ENCODE measurements around the gene NCAPD3.

Gene NCAPD3

DNA sequence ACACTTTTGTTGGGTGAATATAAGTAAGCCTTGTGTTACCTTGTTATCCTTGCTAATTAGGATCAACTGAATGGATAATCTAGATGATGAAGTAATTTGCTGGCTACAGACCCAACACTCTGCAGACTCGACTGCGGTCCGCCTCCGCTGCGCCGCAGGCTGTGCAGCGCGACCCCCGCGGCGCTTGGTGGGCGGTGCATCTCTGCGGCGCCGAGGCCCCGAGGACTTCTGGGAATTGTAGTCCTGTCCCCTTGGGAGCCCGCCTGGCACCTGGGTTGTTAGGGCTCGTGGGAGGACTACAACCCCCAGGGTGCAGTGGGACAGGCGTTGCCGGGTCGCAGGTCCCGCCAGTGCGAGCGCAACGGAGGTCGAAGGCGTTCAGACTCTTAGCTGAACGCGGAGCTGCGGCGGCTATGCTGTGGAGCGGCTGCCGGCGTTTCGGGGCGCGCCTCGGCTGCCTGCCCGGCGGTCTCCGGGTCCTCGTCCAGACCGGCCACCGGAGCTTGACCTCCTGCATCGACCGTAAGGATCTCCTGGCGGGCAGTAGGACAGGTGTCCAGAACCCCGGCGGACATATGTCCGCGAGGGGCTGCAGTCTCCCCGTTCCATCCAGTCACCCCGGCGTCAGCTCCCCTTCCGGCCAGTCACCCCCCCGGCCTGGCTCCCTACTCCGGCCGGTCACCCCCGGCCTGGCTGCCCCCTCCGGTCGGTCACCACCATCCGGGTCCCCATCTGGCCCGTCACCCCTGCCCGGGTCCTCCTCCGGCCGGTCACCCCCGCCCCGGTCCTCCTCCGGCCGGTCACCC, 29.6 kb upstream of the NCAPD3 start, which contains the start of the genes ACAD8 and THYN1:
Gene ACAD8, plus strand, starts transcription at position 381 of the 806 bp plus-strand sequence. Its CDS starts 33 bp downstream, at position 414.
Gene THYN1, minus strand, starts transcription at position 165 of the 806 bp plus-strand sequence. CDS start 470 bp downstream, outside the sequence.
- DNase-seq, result peak; percentile 98

DNA sequence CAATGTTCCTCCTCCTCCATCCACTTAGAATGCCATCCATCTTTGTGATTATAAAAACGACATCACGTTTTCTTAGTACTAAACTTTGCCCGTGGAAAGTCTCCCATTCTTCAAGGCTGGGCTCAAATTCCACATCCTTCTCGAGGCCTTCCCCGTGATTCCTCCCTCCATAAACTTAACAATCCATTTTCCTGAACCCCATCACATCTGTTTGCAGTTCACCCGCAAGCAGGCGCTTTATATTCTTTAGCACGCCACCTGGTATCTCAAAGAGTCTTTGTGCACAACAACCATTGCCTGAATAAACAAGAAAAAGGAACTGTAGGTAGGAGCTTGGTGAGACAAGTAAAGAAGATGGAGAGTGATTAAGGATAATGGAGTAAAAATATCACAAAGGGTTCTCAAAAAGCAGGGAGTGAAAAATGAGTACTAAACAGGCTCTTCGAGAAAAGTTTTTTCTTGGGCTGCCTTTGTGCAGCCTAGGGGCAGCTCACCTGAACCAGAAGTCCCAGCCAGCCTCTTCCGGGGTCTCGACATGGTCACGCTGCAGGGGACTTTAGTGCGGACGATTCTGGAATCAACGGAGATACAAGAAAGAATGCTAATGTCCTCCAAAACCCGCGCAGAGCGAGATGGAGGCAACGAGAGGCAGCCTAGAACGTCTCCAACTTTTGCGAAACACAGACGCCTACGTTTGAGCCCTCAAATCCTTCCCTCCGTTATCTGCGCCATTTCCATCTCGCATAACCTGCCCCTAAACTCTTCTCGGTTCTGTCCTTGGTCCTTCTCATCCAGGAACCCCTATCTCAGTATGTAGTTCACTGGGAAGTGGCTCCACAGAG, 28.8 kb upstream of the NCAPD3 start:
- DNase-seq, result peak; percentile 64

DNA sequence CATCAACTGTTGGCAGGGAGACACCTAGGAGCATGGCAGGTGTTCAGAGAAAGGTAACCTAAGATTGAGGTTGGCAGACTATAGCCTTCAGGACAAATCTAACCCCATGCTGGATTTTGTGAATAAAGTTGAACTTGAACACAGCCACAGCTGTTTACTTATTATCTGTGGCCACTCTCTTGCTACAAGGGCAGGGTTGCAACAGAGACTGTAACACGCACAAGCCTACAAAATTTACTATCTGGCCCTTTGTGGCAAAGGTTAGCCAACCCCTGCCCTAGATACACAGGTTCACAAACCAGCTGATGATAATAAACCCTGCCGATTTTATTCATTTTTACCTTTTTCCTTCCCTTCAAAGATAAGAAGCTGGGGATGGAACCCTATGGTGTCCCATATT, 26.9 kb upstream of the NCAPD3 start:
- DNase-seq, result peak; percentile 48

DNA sequence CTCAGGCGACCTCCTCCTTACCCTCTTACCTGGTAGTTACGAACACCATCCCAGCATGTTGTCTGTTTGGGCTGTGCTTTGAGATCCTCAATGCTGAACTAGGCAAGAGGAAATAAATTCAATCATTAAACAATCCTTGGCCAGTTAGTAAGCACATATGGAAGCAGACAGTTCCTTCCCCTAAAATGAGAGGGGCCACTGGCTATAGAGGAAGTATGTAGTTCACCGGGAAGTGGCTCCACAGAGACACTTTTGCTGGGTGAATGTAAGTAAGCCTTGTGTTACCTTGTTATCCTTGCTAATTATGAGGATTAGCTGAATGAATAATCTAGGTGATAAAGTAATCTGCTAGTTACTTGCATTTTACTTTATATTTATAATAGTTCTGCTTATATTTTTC, 26.5 kb upstream of the NCAPD3 start:
- no peak for DNase-seq

- no peak for DNase-seq
Observed at GRCh38 chr11:134248910-134249480, 25.2 kb upstream of the NCAPD3 start.

DNA sequence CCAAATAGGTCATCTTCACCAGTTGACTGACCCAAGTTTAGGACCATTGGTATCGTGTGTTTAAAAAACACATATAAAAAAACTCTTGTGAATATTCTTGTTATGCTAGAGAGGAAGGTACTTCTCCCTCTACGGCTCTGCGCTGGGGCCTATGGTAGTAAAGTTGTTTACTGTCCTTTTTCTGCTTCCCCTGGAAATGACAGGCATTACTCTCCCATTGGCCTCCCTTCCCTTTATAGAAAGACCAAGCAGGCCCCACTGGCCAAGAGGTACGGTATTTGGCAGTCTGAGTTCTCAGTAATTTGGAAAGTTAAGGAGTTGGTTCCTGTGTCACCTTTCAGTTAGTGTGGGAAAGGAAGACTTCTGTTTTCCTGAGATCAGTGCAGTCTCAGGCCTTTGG, 22.9 kb upstream of the NCAPD3 start:
- no peak for DNase-seq

DNA sequence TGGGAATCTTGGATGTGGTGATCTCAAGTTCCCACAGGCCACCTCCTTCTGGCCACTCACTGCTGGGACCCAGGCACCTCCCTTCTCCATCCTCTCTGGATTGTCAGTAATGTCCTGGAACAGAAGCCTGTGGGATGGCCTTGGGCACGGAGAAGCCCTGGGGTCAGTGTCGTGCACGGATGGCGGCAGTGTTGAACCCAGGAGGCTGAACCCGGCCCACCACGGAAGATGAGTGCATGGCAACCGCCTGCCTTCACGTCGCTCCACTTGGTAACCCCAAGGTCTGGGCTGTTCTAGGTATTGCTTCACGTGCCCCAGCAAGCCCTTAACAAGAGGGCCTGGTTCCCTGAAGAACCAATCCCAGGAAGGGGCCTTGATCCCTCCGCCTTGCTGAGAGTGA, 22.3 kb upstream of the NCAPD3 start:
- no peak for DNase-seq

DNA sequence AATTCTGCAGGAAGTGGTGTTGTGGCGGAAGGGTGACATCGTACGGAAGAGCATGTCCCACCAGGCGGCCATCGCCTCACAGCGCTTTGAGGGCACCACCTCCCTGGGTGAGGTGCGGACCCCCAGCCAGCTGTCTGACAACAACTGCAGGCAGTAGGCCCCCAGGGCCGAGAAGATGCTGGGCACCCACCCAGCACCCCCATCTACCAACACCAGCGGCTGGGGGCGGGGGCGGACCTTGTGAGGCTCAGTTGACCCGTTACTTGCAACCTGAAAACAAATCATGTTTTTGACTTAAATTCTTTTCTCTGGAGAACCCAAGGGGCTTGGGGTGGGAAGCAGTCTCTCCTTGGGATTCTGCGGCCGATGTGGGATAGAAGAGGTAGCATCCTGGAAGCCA, 21.7 kb upstream of the NCAPD3 start:
- no peak for DNase-seq

DNA sequence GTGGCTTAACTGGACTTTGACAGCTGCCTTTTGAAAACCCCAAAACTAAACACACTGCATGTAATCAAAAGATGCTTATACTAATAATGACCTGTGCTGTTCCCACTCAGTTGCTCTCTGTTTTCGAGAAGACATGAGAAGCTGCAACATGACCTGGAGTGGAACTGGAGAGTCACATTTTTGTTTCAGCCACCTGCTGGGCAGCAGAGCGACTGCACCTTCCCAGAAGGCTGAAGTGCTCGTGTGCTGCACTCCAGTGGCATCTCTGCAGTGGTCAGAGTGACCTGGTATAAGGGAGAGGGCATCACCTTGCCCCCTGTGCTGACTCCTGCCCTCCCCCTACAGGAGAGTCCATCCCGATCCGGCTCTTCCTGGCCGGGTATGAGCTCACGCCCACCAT, 20.8 kb upstream of the NCAPD3 start:
- DNase-seq, result peak; percentile 66

GRCh38 chr11:134243913-134244312, 20.1 kb upstream of the NCAPD3 start:
- no peak for DNase-seq

- DNase-seq, result no peak
Observed at GRCh38 chr11:134242376-134242775, 18.6 kb upstream of the NCAPD3 start.

DNA sequence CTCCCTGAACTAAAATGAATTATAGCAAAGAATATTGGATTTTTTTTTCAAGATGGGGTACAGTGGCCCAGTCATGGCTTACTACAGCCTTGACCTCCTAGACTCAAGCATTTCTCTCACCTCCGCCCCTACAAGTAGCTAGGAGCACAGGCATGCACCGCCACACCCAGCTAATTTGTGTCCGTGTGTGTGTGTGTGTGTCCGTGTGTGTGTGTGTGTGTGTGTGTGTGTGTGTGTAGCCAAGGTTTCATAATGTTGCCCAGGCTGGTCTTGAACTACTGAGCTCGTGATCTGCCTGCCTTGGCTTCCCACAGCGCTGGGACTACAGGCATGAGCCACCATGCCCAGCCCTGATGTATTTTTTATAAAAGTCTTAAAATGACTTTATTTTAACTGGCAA, 16.8 kb upstream of the NCAPD3 start:
- no peak for DNase-seq

GRCh38 chr11:134238956-134239355, 15.2 kb upstream of the NCAPD3 start:
- no peak for DNase-seq

DNA sequence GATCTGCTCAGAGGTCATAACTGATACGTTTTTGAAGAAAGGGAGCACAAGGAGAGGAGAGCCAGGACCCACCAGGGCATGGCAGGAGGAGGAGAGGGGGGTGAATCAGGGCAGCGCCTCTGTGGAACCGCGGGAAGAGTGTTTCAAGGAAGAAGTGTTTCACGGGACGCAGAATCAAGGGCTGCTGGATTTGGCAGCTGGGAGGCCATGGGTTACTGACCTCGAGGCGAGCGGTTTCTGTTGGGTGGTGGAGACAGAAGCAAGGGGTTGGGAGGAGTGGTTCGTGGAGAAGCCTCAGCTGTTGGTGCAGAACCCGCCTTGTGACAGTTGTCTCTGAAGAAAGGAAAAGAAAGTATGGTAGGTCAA, 13.8 kb upstream of the NCAPD3 start:
- no peak for DNase-seq

DNA sequence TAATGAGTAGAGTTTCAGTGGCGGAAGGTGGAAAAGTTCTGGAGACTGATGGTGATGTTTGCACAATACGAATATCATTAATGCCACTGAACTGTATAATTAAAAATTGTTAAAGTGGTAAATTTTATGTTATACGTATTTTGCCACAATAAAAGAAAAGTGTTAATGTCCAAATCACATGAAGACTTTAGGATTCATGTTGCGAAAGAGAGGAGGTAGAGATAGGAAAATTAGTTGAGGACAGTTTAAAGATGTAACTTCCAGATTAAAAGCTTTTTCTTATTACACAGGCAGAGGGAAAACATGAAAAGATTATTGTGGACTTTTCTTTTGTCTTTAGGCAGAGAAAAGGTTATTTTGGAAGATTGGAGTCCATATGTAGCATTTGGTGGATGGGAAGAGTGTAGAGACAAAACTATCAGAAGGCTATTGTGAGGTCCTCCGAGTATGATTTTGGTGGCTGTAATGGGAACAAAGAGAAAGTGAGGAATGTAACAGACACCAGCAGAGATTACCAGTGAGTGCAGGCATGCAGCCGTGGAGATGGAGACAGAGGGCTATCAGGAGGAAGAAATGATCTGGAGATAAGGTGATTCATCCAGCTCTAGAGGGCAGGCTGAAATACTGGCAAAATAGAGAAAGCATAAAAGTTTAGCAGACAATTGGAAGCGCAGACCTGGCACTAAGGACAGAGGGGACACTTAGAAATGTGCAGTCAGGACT, 13.2 kb upstream of the NCAPD3 start:
- DNase-seq, result no peak

GRCh38 chr11:134235399-134235798, 11.6 kb upstream of the NCAPD3 start:
- DNase-seq, result no peak

- DNase-seq, result peak; percentile 89
Observed at GRCh38 chr11:134233729-134234179, 10.0 kb upstream of the NCAPD3 start.

GRCh38 chr11:134231958-134232659, 8.3 kb upstream of the NCAPD3 start:
- DNase-seq, result no peak

DNA sequence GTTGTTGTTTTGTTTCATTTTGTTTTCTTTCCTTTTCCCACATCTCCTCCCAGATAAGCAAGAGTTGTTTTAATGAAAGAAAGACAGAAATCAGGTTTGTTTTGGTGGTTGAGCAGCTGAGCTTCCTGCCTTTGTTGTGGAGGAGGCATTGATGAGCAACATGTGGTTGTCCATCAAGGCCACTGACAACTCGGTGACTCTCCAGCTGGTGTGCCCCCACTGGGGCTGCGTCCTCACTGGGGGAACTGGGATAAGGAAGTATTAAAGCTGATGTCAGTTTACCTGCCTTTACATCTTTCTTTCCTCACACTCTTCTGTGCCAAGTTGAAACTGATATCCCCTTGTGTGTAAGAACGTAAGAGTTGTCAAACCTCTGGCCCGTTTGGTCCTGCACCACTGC, 6.6 kb upstream of the NCAPD3 start:
- no peak for DNase-seq

DNA sequence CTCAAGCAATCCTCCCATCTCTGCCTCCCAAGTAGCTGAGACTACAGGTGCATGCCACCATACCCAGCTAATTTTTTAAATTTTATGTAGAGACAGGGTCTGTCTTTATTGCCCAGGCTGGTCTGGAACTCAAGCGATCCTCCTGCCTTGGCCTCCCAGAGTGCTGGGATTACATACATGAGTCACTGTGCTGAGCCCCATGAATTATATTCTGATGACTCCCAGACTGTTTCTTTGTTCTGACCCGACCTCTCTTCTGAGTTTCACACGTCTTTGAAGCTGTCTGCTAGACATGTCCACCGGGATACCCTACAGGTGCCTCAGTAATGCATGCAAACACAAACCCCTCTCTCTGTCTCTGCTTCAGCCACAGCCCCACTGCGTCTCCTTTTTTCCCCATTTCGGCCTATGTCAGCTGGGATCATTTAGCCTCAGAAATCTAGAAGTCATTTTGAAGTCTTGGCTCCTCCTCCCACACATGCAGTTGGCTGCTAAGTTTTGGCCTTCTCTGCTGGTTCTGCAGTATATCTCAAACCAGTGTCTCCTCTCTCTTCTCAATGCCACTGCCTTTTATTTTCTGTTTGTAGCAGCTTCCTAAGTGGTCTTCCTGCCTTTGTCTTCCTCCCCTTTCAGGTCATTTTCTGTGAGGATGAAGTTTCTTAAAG, 5.5 kb upstream of the NCAPD3 start:
- DNase-seq, result no peak

- no peak for DNase-seq
Observed at GRCh38 chr11:134228625-134229024, 4.9 kb upstream of the NCAPD3 start.
